HepG2 (cell line): ENCODE measurements around the gene WDR87. TPM values are rescaled to one million over a fixed set of nuclear protein-coding genes. Genes with fewer than 3 reads are reported as not detected.

Experiments used
- BHLHE40 ChIP-seq: IDR thresholded peaks from 2 replicates; pipeline ENCODE4 v1.6.1; 2011; ENCODE audit warnings: low read length, improper control_type of control experiment
- CENPT ChIP-seq: sonication (generic); formaldehyde crosslinking; IDR thresholded peaks from 2 replicates; pipeline ENCODE4 v1.8.0; 2022; ENCODE audit warnings: low read depth, mild to moderate bottlenecking, moderate library complexity, missing genetic modification reagents
- CREB1 ChIP-seq, 2 experiments: fragments of 450-650 bp in 1 of 2; IDR thresholded peaks; 2 replicates each; pipeline ENCODE4 v1.6.1; 2016 to 2017; ENCODE audit warnings: control low read depth in 1 of 2, mild to moderate bottlenecking in 1 of 2, missing compliant biosample characterization in 1 of 2, missing genetic modification characterization in 1 of 2
- DMAP1 ChIP-seq: IDR thresholded peaks from 2 replicates; pipeline ENCODE4 v1.6.1; 2016
- KDM2A ChIP-seq: sonication (generic); formaldehyde crosslinking; IDR thresholded peaks from 2 replicates; pipeline ENCODE4 v1.4.0; 2020; ENCODE audit warnings: low read depth, missing genetic modification reagents, borderline replicate concordance
- NAIF1 ChIP-seq: sonication (generic); formaldehyde crosslinking; IDR thresholded peaks from 2 replicates; pipeline ENCODE4 v1.5.0; 2020; ENCODE audit warnings: mild to moderate bottlenecking, missing genetic modification reagents, borderline replicate concordance
- NFYC ChIP-seq: IDR thresholded peaks from 2 replicates; pipeline ENCODE4 v1.6.1; 2016; ENCODE audit warnings: missing genetic modification reagents, missing compliant biosample characterization
- NR2F1 ChIP-seq, 2 experiments: fragments of 450-650 bp in 1 of 2; formaldehyde crosslinking in 1 of 2; IDR thresholded peaks; 2 replicates each; pipeline versions ENCODE4 v1.5.0 to v1.6.1; 2016 to 2020; ENCODE audit warnings: mild to moderate bottlenecking in 1 of 2, missing compliant biosample characterization in 1 of 2, missing genetic modification reagents in 1 of 2, moderate library complexity in 1 of 2
- PAXIP1 ChIP-seq: sonication (generic); formaldehyde crosslinking; conservative IDR thresholded peaks from 2 replicates; pipeline ENCODE4 v1.4.0; 2020; ENCODE audit warnings: mild to moderate bottlenecking, missing genetic modification reagents, moderate library complexity
- SIN3A ChIP-seq: IDR thresholded peaks from 2 replicates; pipeline ENCODE4 v1.6.1; 2011; ENCODE audit warnings: low read depth, mild to moderate bottlenecking, control low read depth, low read length, borderline replicate concordance
- SP2 ChIP-seq: sonication (generic); formaldehyde crosslinking; IDR thresholded peaks from 2 replicates; pipeline ENCODE4 v1.5.1; 2020; ENCODE audit warnings: mild to moderate bottlenecking, missing genetic modification reagents
- ZKSCAN8 ChIP-seq: IDR thresholded peaks from 2 replicates; pipeline ENCODE4 v1.6.1; 2016; ENCODE audit warnings: borderline replicate concordance, missing genetic modification reagents, missing compliant biosample characterization
- ZNF589 ChIP-seq: sonication (generic); formaldehyde crosslinking; conservative IDR thresholded peaks from 2 replicates; pipeline ENCODE4 v1.8.0; 2022; ENCODE audit warnings: mild to moderate bottlenecking, moderate library complexity, missing genetic modification reagents
- ZNF687 ChIP-seq: sonication (generic); formaldehyde crosslinking; IDR thresholded peaks from 2 replicates; pipeline ENCODE4 v1.5.1; 2020; ENCODE audit warnings: mild to moderate bottlenecking, missing genetic modification reagents, moderate library complexity
- ZNF766 ChIP-seq: sonication (generic); formaldehyde crosslinking; IDR thresholded peaks from 2 replicates; pipeline ENCODE4 v1.5.0; 2020; ENCODE audit warnings: missing genetic modification reagents, borderline replicate concordance
- ZNF839 ChIP-seq: sonication (generic); formaldehyde crosslinking; IDR thresholded peaks from 2 replicates; pipeline ENCODE4 v1.4.0; 2020; ENCODE audit warnings: missing genetic modification reagents, mild to moderate bottlenecking, borderline replicate concordance
- ZSCAN9 ChIP-seq: IDR thresholded peaks from 2 replicates; pipeline ENCODE4 v1.6.1; 2016; ENCODE audit warnings: borderline replicate concordance
- polyA plus RNA-seq, 8 experiments: library from polyadenylated mRNA; depleted of rRNA in 3 of 8; stranded (reverse) in 7 of 8; unstranded in 1 of 8; fragments of >200 nt; fragmentation: Illumina TruSeq in 4 of 8; extraction: Trizol in 4 of 8; gene quantifications; 2 replicates each; pipeline versions ENCODE4 v1.2.1 to v1.2.3, GENCODE V29; 2011 to 2016; ENCODE audit warnings: low read depth in 4 of 8, missing spikeins in 1 of 8, mixed read lengths in 1 of 8; ENCODE audit not compliant: insufficient read depth in 1 of 8
- total RNA-seq, 5 experiments: library from RNA; depleted of rRNA; stranded (reverse); fragments of >200 nt; fragmentation: Illumina TruSeq; extraction: Trizol; gene quantifications; 2 replicates each; pipeline ENCODE4 v1.2.3, GENCODE V29; 2016; ENCODE audit warnings: low read depth in 1 of 5
- TF ChIP-seq, protein P1 (sequence below): sonication (generic); formaldehyde crosslinking; IDR thresholded peaks from 2 replicates; pipeline ENCODE4 v1.8.1; 2023; ENCODE audit warnings: mild to moderate bottlenecking, missing genetic modification reagents

Gene WDR87
- total and polyA plus RNA-seq, 2 of the 13 experiments (the other 11 are each of a cell fraction or from before 2014, with no cell fraction given) = not detected

GRCh38 chr19:37905946-37906868 is at the start of gene WDR87 (continued):
- TF ChIP-seq NAIF1 (CRISPR knock-in tag) = peak; percentile 57; the same call in 1 of the 2 replicates
- TF ChIP-seq ZKSCAN8 (CRISPR knock-in tag) = 0 out of 2 replicates have a peak, but pooled peaks have one; percentile 3
- 0 out of 2 replicates have a peak, but pooled peaks have one; percentile 44 for TF ChIP-seq CENPT (CRISPR knock-in tag)
- 0 out of 2 replicates have a peak, but pooled peaks have one; percentile 36 for TF ChIP-seq KDM2A (CRISPR knock-in tag)
- no peak for TF ChIP-seq ZSCAN9 (CRISPR knock-in tag)
- no peak for TF ChIP-seq NR2F1 (CRISPR knock-in tag; IDR thresholded peaks at IDR 0.05)
- no peak for TF ChIP-seq SIN3A
- TF ChIP-seq BHLHE40 = no peak; the same call in 1 of the 2 replicates
- TF ChIP-seq SP2 (CRISPR knock-in tag) = no peak
- TF ChIP-seq ZNF687 (CRISPR knock-in tag) = peak; percentile 90
- TF ChIP-seq CREB1 (IDR thresholded peaks at IDR 0.05) = no peak
- TF ChIP-seq CREB1 (CRISPR knock-in tag; IDR thresholded peaks at IDR 0.05) = 0 out of 2 replicates have a peak, but pooled peaks have one; percentile 29
- TF ChIP-seq, protein P1, sequence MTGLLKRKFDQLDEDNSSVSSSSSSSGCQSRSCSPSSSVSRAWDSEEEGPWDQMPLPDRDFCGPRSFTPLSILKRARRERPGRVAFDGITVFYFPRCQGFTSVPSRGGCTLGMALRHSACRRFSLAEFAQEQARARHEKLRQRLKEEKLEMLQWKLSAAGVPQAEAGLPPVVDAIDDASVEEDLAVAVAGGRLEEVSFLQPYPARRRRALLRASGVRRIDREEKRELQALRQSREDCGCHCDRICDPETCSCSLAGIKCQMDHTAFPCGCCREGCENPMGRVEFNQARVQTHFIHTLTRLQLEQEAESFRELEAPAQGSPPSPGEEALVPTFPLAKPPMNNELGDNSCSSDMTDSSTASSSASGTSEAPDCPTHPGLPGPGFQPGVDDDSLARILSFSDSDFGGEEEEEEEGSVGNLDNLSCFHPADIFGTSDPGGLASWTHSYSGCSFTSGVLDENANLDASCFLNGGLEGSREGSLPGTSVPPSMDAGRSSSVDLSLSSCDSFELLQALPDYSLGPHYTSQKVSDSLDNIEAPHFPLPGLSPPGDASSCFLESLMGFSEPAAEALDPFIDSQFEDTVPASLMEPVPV (CRISPR knock-in tag) = 0 out of 2 replicates have a peak, but pooled peaks have one; percentile 33
- 0 out of 2 replicates have a peak, but pooled peaks have one; percentile 3 for TF ChIP-seq PAXIP1 (CRISPR knock-in tag)
- TF ChIP-seq ZNF766 (CRISPR knock-in tag) = peak; percentile 22; the same call in 1 of the 2 replicates
- no peak for TF ChIP-seq ZNF839 (CRISPR knock-in tag)
- TF ChIP-seq ZNF589 (CRISPR knock-in tag) = no peak
- TF ChIP-seq NFYC (CRISPR knock-in tag) = 0 out of 2 replicates have a peak, but pooled peaks have one; percentile 10
- TF ChIP-seq DMAP1 (CRISPR knock-in tag) = peak; percentile 75; the same call in 1 of the 2 replicates
